Stomach (tissue), 9 donors: ENCODE measurements around the gene NLN. TPM values are rescaled to one million over a fixed set of nuclear protein-coding genes. Genes with fewer than 3 reads are reported as not detected.

Experiments used
- DNase-seq, 2 donors: peaks; one replicate each; pipeline versions ENCODE4 v3.0.0 to v3.0.0-alpha.2; 2013 to 2019
- H3K27ac ChIP-seq, 5 donors: fragments of 200-600 bp in 4 of 5; sonication (generic) in 4 of 5; one replicate each; pipeline ENCODE4 v1.5.1; 2013 to 2019; ENCODE audit warnings: mild to moderate bottlenecking in 1 of 5, moderate library complexity in 1 of 5
- H3K27me3 ChIP-seq, 3 donors: fragments of 200-600 bp; sonication (generic); one replicate each; pipeline ENCODE4 v1.5.1; 2017 to 2019; ENCODE audit warnings: mixed run types in 1 of 3
- H3K36me3 ChIP-seq, 4 donors: fragments of 200-600 bp; sonication (generic); 1 replicate in 3 of 4; 2 replicates in 1 of 4; pipeline ENCODE4 v1.5.1; 2016 to 2019
- H3K4me1 ChIP-seq, 4 donors: fragments of 200-600 bp; sonication (generic); one replicate each; pipeline ENCODE4 v1.5.1; 2016 to 2019
- H3K4me3 ChIP-seq, 4 donors: fragments of 200-600 bp; sonication (generic) in 3 of 4; one replicate each; pipeline ENCODE4 v1.5.1; 2016 to 2019; ENCODE audit warnings: mild to moderate bottlenecking in 1 of 4
- H3K9me3 ChIP-seq, 4 donors: fragments of 200-600 bp; sonication (generic); one replicate each; pipeline ENCODE4 v1.5.1; 2016 to 2019
- EP300 ChIP-seq: sonication (generic); formaldehyde crosslinking; IDR thresholded peaks from one replicate; pipeline ENCODE4 v1.6.1; 2017; ENCODE audit warnings: antibody characterized with exemption
- POLR2A ChIP-seq, 4 donors: fragments of 450-650 bp; IDR thresholded peaks; one replicate each; pipeline ENCODE4 v1.6.1; 2016; ENCODE audit warnings: antibody characterized with exemption in 4 of 4, control low read depth in 2 of 4, mild to moderate bottlenecking in 1 of 4, moderate library complexity in 1 of 4
- POLR2AphosphoS5 ChIP-seq, 3 donors: sonication (generic); formaldehyde crosslinking; IDR thresholded peaks; one replicate each; pipeline ENCODE4 v1.6.1; 2016; ENCODE audit warnings: antibody characterized with exemption in 3 of 3
- WGBS, 5 donors: extraction: QIAGEN DNeasy Blood & Tissue Kit in 3 of 5; methylation state at CpG; one replicate each; pipeline versions ENCODE4 v1.1.5 to v1.1.7; 2013 to 2018; 5-methylcytosine and 5-hydroxymethylcytosine counted together
- intact Hi-C: fragments of 100-400 bp; cut with DNase I; formaldehyde crosslinking; loops from one replicate; pipeline ENCODE4 v1.15.1; 2023; ENCODE audit warnings: low total_unique reads
- polyA plus RNA-seq, 3 donors: library from polyadenylated mRNA; stranded (reverse); fragments of 200-250 nt; gene quantifications; one replicate each; pipeline ENCODE4 v1.2.3, GENCODE V29; 2013
- total RNA-seq, 5 donors: library from RNA; depleted of rRNA; stranded (reverse); fragments of >200 nt; gene quantifications; one replicate each; pipeline versions ENCODE4 v1.1.0 to v1.2.3, GENCODE V29; 2014 to 2016
- TF ChIP-seq, protein P1 (sequence below), 7 experiments: fragments of 450-650 bp in 4 of 7; fragments of 200-600 bp in 3 of 7; sonication (generic) in 3 of 7; IDR thresholded peaks; one replicate each; pipeline ENCODE4 v1.5.1; 2016 to 2019; ENCODE audit warnings: antibody characterized with exemption in 7 of 7, control low read depth in 2 of 7, mild to moderate bottlenecking in 1 of 7
- donor health status: healthy with polysubstance abuse.
- donor health status: Bipolar disorder and iron deficiency.
- donor health status: healthy.

Gene NLN
- total and polyA plus RNA-seq, 8 donors, result 0.58 to 27.5 (median 9.3) TPM

DNA sequence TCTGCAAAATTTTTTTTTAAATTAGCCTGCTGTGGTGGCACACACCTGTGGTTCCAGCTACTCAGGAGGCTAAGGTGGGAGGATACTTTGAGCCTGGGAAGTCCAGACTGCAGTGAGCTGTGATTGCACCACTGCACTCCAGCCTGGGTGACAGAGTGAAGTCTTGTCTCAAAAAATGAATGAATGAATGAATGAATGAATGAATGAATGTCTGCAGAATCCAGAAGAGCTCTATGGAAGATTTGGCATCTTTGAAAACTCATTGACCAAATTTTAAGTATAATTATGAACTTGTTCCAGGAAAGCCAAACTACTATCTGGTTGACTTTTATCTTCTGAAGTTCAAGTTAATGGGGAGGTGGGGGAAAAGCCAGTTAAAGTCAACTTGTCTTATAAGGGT lies 110.1 kb downstream of the NLN start:
- Histone ChIP-seq H3K9me3 (no peaks in the 10 kb centered on the region), H3K36me3 (no peaks in the 10 kb centered on the region), H3K4me1 (no peaks in the 10 kb centered on the region), H3K4me3 (no peak overlapping the region), H3K27ac (no peak overlapping the region), H3K27me3 (no peaks in the 10 kb centered on the region)
- DNase-seq, result no peak
- TF ChIP-seq, protein P1, sequence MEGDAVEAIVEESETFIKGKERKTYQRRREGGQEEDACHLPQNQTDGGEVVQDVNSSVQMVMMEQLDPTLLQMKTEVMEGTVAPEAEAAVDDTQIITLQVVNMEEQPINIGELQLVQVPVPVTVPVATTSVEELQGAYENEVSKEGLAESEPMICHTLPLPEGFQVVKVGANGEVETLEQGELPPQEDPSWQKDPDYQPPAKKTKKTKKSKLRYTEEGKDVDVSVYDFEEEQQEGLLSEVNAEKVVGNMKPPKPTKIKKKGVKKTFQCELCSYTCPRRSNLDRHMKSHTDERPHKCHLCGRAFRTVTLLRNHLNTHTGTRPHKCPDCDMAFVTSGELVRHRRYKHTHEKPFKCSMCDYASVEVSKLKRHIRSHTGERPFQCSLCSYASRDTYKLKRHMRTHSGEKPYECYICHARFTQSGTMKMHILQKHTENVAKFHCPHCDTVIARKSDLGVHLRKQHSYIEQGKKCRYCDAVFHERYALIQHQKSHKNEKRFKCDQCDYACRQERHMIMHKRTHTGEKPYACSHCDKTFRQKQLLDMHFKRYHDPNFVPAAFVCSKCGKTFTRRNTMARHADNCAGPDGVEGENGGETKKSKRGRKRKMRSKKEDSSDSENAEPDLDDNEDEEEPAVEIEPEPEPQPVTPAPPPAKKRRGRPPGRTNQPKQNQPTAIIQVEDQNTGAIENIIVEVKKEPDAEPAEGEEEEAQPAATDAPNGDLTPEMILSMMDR (IDR thresholded peaks at IDR 0.05), result no peak
- TF ChIP-seq POLR2A (IDR thresholded peaks at IDR 0.05), result no peak
- TF ChIP-seq POLR2AphosphoS5 (IDR thresholded peaks at IDR 0.05), result no peak
- TF ChIP-seq EP300, result no peak
- intact Hi-C loops, result no loop called here

DNA sequence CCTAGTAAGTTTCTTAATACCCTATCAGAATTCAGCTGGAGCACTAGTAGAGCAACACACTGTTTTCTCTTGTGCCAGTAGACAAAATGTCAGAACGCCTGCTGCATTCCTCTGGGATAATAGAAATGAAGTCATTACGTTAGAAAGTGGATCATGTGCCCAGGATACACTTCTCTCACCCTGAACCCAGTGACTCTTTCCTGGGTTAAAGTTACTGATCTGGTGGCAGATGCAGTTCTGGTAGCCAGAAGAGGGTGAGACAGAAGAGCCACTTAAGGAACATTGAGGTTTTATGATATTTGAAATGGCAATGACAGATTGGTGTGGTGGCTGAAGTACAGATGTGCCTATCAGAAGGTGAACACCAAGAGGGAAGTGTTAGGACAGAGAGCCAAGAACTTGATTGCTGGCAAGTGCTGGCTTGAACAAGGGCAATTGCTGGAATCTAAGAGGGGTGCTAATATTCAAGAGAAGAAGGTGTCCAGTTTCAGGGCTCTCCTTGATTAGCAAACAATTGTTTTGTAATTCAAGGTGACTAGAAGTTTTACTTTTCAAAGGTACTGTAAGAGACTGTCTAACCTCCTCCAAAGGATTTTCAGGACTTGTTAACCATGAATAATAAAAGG lies 110.7 kb downstream of the NLN start:
- no peaks in the 10 kb centered on the region for H3K27me3 ChIP-seq
- H3K4me1 ChIP-seq, result no peaks in the 10 kb centered on the region
- H3K27ac ChIP-seq, result no peak overlapping the region
- H3K36me3 ChIP-seq, result no peaks in the 10 kb centered on the region
- intact Hi-C loops, result no loop called here
- no peak overlapping the region for H3K4me3 ChIP-seq
- 60 to 86% (median 77%) methylated on average over 2 of the region's 2 CpGs for WGBS, 5 donors
- no peaks in the 10 kb centered on the region for H3K9me3 ChIP-seq
- TF ChIP-seq EP300 (no peak), POLR2AphosphoS5 (IDR thresholded peaks at IDR 0.05) (no peak), POLR2A (IDR thresholded peaks at IDR 0.05) (no peak)
- TF ChIP-seq, protein P1 (IDR thresholded peaks at IDR 0.05), result no peak
- no peak for DNase-seq

DNA sequence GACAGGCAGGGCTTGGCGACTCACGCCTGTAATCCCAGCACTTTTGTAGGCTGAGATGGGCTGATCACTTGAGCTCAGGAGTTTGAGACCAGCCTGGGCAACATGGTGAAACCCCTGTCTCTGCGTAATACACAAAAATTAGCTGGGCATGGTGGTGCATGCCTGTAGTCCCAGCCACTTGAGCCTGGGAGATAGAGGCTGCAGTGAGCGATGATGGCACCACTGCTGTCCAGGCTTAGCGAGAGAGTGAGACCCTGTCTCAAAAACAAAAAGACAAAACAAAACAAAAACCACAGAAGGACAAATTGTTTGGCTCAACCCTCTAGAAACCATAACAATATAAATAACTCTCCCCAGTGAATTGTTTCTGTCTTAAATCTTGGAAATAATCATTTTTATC lies 111.8 kb downstream of the NLN start:
- intact Hi-C loops, result no loop called here
- WGBS, 5 donors, result 65 to 85% (median 82%) methylated on average over 5 of the region's 5 CpGs
- Histone ChIP-seq H3K4me3 (no peak overlapping the region), H3K4me1 (no peaks in the 10 kb centered on the region), H3K9me3 (no peaks in the 10 kb centered on the region), H3K27ac (no peak overlapping the region), H3K27me3 (no peaks in the 10 kb centered on the region), H3K36me3 (no peaks in the 10 kb centered on the region)
- no peak for TF ChIP-seq EP300
- no peak for DNase-seq

DNA sequence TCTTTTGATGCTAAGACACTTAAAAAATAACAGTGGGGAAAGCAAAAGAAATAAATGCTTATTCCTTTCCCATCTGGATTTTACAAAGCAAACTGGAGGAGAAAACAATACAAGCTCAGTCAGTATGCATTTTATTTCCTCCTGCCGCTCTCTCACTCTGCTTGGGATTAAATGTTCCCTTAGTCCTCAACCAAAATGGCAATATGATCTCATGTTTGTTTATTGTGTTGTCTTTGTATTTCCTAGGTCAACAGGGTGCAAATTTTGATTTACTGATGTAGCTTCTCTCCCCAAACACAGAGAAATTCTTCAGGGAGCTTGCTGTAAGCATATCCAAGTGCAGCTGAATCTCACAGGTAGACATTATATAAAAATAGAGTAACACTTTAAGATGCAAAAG lies 112.3 kb downstream of the NLN start:
- no peak overlapping the region for H3K4me3 ChIP-seq
- intact Hi-C loops, result no loop called here
- no peaks in the 10 kb centered on the region for H3K4me1 ChIP-seq
- no peaks in the 10 kb centered on the region for H3K9me3 ChIP-seq
- TF ChIP-seq, protein P1 (IDR thresholded peaks at IDR 0.05), result no peak
- TF ChIP-seq POLR2A (IDR thresholded peaks at IDR 0.05) (no peak), POLR2AphosphoS5 (IDR thresholded peaks at IDR 0.05) (no peak), EP300 (no peak)
- no peak overlapping the region for H3K27ac ChIP-seq
- WGBS, 5 donors, result 76 to 91% (median 83%) methylated on average over 1 of the region's 1 CpG
- no peaks in the 10 kb centered on the region for H3K36me3 ChIP-seq
- DNase-seq, result no peak
- no peaks in the 10 kb centered on the region for H3K27me3 ChIP-seq

DNA sequence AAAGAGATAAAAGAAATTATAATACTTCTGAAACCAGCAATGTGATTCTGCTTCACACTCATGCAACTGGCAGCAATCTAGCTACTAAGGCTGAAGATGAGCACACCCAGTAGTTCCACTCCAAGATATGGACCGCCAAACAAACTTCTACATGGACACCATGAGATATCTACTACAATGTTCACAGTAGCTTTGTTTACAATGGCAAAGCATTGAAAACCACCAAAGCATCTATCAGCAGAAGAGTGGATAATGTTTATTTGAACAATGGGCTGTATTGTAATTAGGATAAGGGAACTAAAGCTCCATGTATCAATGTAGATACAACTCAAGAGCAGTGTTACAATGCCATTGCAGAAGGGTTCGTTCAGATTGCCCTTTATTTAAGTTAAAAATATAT lies 113.2 kb downstream of the NLN start:
- intact Hi-C loops, result no loop called here

More for the DNA sequence above, 113.2 kb downstream of the NLN start:
- Histone ChIP-seq H3K27me3 (no peaks in the 10 kb centered on the region), H3K4me1 (no peaks in the 10 kb centered on the region), H3K27ac (no peak overlapping the region), H3K4me3 (no peak overlapping the region), H3K9me3 (no peaks in the 10 kb centered on the region), H3K36me3 (no peaks in the 10 kb centered on the region)
- no peak for DNase-seq
- TF ChIP-seq EP300 (no peak), POLR2AphosphoS5 (IDR thresholded peaks at IDR 0.05) (no peak), POLR2A (IDR thresholded peaks at IDR 0.05) (no peak)
- TF ChIP-seq, protein P1 (IDR thresholded peaks at IDR 0.05), result no peak
- 49 to 58% (median 53%) methylated on average over 2 of the region's 2 CpGs for WGBS, 5 donors
